MCF 10A (cell line): ENCODE measurements around the gene UBAC1. TPM values are rescaled to one million over a fixed set of nuclear protein-coding genes. Genes with fewer than 3 reads are reported as not detected.

Source experiments
- BruUV-seq: library from RNA; stranded (reverse); fragments of 400-500 nt; replicated peaks from 2 replicates; lab custom pipeline; 2021; lab: Mats Ljungman, UMichigan
- CTCF ChIA-PET: fragments of 300-600 bp; sonication (Branson Sonifier 250); formaldehyde crosslinking; extraction: SDS; loops from one replicate; lab custom pipeline; 2021; ENCODE audit warnings: antibody characterized with exemption, inconsistent platforms; lab: Yijun Ruan, JAX
- POLR2A ChIA-PET: fragments of 300-600, 350-650 bp; sonication (Branson Sonifier 250); formaldehyde crosslinking; extraction: SDS; loops from one replicate; lab custom pipeline; 2020; ENCODE audit warnings: antibody characterized with exemption, inconsistent platforms; lab: Yijun Ruan, JAX
- DNase-seq: peaks from one replicate; pipeline ENCODE4 v3.0.0-alpha.2; 2018; ENCODE audit not compliant: unreplicated experiment
- H3K27ac Mint-ChIP-seq: one replicate; pipeline ENCODE4 v1.8.0; 2022; ENCODE audit warnings: mild to moderate bottlenecking, low read depth, mixed read lengths; ENCODE audit not compliant: unreplicated experiment
- H3K27me3 Mint-ChIP-seq: one replicate; pipeline ENCODE4 v1.8.0; 2022; ENCODE audit warnings: mixed read lengths; ENCODE audit not compliant: insufficient read depth, unreplicated experiment
- H3K36me3 Mint-ChIP-seq: one replicate; pipeline ENCODE4 v1.8.0; 2022; ENCODE audit warnings: mild to moderate bottlenecking, moderate library complexity, mixed read lengths; ENCODE audit not compliant: insufficient read depth, unreplicated experiment
- H3K4me1 Mint-ChIP-seq: one replicate; pipeline ENCODE4 v1.8.0; 2022; ENCODE audit warnings: mixed read lengths; ENCODE audit not compliant: insufficient read depth, unreplicated experiment
- H3K4me3 Mint-ChIP-seq: one replicate; pipeline ENCODE4 v1.8.0; 2022; ENCODE audit warnings: mild to moderate bottlenecking, moderate library complexity, mixed read lengths; ENCODE audit not compliant: unreplicated experiment
- H3K9me3 Mint-ChIP-seq: one replicate; pipeline ENCODE4 v1.8.0; 2022; ENCODE audit warnings: mixed read lengths; ENCODE audit not compliant: unreplicated experiment
- intact Hi-C: fragments of 100-400 bp; cut with micrococcal nuclease; formaldehyde crosslinking; loops from 2 replicates; pipeline ENCODE4 v1.14.1; 2022
- total RNA-seq: library from RNA; stranded (reverse); gene quantifications from 2 replicates; pipeline ENCODE4 v1.2.3, GENCODE V29; 2022
- TF ChIP-seq, protein P1 (sequence below): fragments of 200-600 bp; IDR thresholded peaks from one replicate; pipeline ENCODE4 v1.8.0; 2022; ENCODE audit warnings: antibody characterized with exemption, mild to moderate bottlenecking; ENCODE audit not compliant: unreplicated experiment

Gene UBAC1
- total RNA-seq, 1 experiment from 2014 or later, result 34.7 TPM

DNA sequence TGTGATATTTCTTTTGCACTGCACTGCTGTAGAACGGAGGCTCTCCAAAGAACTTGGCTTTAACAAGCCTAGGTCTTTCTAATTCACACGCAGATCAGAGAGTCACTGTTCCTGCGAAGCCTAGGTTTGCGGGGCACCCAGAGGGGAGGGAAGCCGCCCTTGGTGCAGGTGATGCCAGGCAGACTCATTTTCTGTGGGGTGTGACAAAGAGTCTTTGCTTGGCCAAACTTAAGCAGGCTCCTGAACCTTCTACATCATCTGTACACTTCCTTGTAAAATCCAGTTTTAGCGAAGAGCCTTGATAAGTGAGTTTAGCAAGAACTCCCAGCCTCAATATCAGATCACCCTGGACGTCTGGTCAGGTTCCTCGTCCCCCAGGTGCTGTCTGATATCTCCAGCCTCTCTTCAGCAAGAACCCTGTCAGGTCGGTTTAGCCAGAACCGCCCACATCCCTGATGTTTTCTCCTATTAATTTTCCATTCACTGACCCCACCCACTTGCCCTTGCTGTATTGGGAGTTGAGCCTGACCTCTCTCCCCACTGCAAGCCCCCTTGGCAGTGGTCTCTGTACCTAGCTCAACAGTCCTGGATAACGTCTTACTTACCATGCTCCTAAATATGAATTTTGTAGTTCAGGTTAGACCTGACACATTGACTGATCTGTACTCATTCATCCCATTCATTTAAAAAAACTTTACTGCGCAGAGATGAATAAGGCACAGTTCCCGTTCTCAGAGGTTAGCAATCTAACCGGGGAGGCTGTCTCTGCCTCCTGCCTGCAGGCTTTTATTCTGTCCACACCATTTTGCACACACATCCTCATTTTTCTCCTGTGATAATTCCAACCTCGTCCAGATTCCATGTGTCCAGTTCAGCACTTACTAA lies 880 bp upstream of the UBAC1 start:
- TF ChIP-seq, protein P1, sequence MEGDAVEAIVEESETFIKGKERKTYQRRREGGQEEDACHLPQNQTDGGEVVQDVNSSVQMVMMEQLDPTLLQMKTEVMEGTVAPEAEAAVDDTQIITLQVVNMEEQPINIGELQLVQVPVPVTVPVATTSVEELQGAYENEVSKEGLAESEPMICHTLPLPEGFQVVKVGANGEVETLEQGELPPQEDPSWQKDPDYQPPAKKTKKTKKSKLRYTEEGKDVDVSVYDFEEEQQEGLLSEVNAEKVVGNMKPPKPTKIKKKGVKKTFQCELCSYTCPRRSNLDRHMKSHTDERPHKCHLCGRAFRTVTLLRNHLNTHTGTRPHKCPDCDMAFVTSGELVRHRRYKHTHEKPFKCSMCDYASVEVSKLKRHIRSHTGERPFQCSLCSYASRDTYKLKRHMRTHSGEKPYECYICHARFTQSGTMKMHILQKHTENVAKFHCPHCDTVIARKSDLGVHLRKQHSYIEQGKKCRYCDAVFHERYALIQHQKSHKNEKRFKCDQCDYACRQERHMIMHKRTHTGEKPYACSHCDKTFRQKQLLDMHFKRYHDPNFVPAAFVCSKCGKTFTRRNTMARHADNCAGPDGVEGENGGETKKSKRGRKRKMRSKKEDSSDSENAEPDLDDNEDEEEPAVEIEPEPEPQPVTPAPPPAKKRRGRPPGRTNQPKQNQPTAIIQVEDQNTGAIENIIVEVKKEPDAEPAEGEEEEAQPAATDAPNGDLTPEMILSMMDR, result no peak
- H3K4me1 Mint-ChIP-seq, result peaks cover 23% of the 10 kb centered on the region
- ChIA-PET CTCF (interaction anchor here (0.5 to 2.2 kb wide), 5 partner anchors 91 to 260 kb away, joined by 3 to 13 read pairs (median 3); partner anchors contain the start of gene KCNT1), POLR2A (interaction anchor here (0.6 to 3.0 kb wide), 18 partner anchors 10 to 401 kb away, joined by 3 to 34 read pairs (median 5); partner anchors contain the start of genes CAMSAP1, DNLZ, NACC2 and TMEM250)
- peak overlapping the region; percentile 85 for H3K4me3 Mint-ChIP-seq
- H3K9me3 Mint-ChIP-seq, result no peaks in the 10 kb centered on the region
- no peaks in the 10 kb centered on the region for H3K27me3 Mint-ChIP-seq
- peak overlapping the region; percentile 11 for H3K27ac Mint-ChIP-seq
- DNase-seq, result no peak
- H3K36me3 Mint-ChIP-seq, result peaks cover 16% of the 10 kb centered on the region
- BruUV-seq, result no TSS peak
- intact Hi-C loops, result loop anchor here (2.0 to 5.0 kb wide), 4 partner anchors 57 to 360 kb away; no protein-coding TSS in a partner anchor

DNA sequence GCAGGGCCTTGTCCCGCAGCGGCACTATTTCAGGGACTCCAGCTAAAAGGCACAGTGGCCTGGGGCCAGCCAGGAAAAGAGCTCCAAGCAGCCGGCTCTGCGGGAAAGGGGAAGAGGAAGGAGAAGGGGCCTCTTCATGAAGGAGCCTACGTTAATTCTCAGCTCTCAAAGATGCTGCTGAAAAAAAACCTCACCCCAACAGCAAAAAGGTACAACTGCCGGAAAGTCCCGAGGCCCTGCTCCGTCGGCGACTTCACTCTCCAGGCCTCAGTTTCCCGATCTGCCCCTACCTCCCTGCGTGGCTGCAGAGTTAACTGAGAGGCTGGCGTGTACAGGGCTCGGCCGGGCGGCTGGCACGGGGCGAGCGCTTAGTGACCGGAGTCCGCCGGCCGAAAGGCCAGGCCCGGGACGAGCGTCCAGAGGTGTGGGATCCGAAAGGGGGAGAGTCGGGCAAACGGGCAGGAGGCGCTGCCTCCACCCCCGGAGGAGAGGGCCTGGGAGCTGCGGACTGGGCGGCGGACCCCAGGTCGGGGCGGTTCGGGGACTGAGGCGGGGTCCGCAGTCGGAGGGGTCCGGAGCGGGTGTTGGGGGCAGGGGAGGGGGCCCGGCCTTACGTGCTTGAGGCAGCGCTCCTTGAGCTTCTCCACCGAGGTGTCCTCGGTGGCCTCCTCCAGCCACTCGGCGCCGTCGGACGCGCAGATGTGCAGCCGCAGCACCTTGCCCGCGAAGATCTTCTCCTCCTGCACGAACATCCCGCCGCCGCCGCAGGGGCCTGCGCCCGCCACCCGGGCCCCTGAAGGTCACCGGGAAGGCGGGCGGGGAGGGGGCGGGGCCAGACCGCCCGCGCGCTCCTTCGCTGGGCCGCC lies 529 bp downstream of the UBAC1 start:
- TF ChIP-seq, protein P1, result no peak
- ChIA-PET CTCF (interaction anchor here (0.6 to 2.2 kb wide), 6 partner anchors 91 to 357 kb away, joined by 3 to 10 read pairs (median 4); no protein-coding TSS in a partner anchor), POLR2A (interaction anchor here (0.7 to 3.0 kb wide), 19 partner anchors 9 to 663 kb away, joined by 3 to 34 read pairs (median 5); partner anchors contain the start of genes CAMSAP1, DNLZ, NACC2 and TMEM250)
- no peaks in the 10 kb centered on the region for H3K9me3 Mint-ChIP-seq
- no TSS peak for BruUV-seq
- peak overlapping the region; percentile 80 for H3K27ac Mint-ChIP-seq
- intact Hi-C loops, result loop anchor here (2.0 to 5.0 kb wide), 4 partner anchors 56 to 358 kb away; no protein-coding TSS in a partner anchor
- H3K36me3 Mint-ChIP-seq, result peaks cover 16% of the 10 kb centered on the region
- H3K4me1 Mint-ChIP-seq, result peaks cover 23% of the 10 kb centered on the region
- H3K27me3 Mint-ChIP-seq, result no peaks in the 10 kb centered on the region
- H3K4me3 Mint-ChIP-seq, result peak overlapping the region; percentile 85
- peak; percentile 27 for DNase-seq

DNA sequence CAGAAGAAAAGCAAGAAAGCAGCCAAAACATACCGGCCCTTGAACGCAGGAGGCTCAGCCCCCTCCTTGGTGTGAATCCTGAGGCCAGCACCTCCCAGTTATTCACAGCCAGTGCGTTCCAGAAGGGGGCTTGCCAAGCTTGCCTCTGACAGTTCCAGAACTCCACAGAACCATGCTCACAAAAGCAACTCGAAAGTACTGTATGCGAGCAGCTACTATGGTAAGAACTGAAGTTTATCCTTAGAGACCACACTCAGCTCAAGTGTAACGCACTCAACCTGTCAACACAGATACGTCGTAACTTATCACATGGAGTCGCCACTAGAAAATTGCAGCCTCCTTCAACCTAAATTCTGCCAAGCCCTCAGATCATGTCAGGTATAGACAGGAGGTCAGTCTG lies 1.4 kb downstream of the UBAC1 start:
- ChIA-PET POLR2A (interaction anchor here (1.7 to 3.0 kb wide), 7 partner anchors 8 to 160 kb away, joined by 5 to 34 read pairs (median 10); partner anchors contain the start of genes CAMSAP1 and NACC2), CTCF (interaction anchor here (0.6 to 2.2 kb wide), 6 partner anchors 69 to 356 kb away, joined by 3 to 10 read pairs (median 5); no protein-coding TSS in a partner anchor)

More for the DNA sequence above, 1.4 kb downstream of the UBAC1 start:
- Mint-ChIP-seq H3K36me3 (peaks cover 20% of the 10 kb centered on the region), H3K9me3 (no peaks in the 10 kb centered on the region), H3K27me3 (no peaks in the 10 kb centered on the region), H3K4me3 (peak overlapping the region; percentile 85), H3K27ac (peak overlapping the region; percentile 80), H3K4me1 (peaks cover 23% of the 10 kb centered on the region)
- TF ChIP-seq, protein P1, result no peak
- intact Hi-C loops, result loop anchor here (2.0 to 5.0 kb wide), 4 partner anchors 55 to 358 kb away; no protein-coding TSS in a partner anchor
- no peak for DNase-seq
- no TSS peak for BruUV-seq
